Tibial nerve (tissue), 3 donors: ENCODE results near the gene FYB1.

ENCODE experiments used
- POLR2A ChIP-seq, 2 donors: fragments of 450-650 bp; IDR thresholded peaks; one replicate each; pipeline ENCODE4 v1.6.1; 2017; ENCODE audit warnings: antibody characterized with exemption in 2 of 2, mild to moderate bottlenecking in 2 of 2, moderate library complexity in 2 of 2
- TF ChIP-seq, protein P1 (sequence below), 5 experiments: fragments of 200-600 bp in 3 of 5; fragments of 450-650 bp in 2 of 5; sonication (generic) in 3 of 5; IDR thresholded peaks; one replicate each; pipeline ENCODE4 v1.5.1; 2016 to 2019; ENCODE audit warnings: antibody characterized with exemption in 5 of 5, mild to moderate bottlenecking in 3 of 5, moderate library complexity in 2 of 5

DNA sequence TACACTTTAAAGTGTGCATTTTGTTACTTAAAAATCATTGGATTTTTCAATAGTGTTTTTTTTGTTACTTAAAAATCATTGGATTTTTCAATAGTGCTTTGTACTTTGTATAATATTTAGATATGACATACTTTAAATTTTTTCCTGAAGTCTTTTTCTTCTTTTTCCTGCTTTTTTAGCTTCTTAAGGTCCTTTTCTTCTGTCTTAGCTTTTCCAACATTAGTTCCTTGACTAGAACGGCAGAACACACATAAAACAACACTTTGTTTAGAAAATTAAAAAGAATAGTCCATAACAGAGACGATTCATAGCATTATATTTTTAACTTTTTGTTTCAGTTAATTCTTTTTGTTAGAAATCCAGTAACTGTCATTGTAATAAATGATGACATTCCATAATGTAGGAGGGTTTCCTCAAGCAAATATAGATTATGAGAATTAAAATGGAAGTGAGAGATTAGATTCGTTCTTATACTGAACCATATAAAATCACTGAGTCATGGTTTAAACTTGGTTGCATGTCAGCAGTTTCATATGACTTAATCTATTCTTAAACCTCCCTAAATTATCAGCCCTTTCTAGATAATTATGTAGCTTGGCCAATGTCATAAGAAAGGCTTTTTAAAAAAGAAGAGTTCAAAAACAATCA lies 99.8 kb downstream of the FYB1 start:
- TF ChIP-seq, protein P1, sequence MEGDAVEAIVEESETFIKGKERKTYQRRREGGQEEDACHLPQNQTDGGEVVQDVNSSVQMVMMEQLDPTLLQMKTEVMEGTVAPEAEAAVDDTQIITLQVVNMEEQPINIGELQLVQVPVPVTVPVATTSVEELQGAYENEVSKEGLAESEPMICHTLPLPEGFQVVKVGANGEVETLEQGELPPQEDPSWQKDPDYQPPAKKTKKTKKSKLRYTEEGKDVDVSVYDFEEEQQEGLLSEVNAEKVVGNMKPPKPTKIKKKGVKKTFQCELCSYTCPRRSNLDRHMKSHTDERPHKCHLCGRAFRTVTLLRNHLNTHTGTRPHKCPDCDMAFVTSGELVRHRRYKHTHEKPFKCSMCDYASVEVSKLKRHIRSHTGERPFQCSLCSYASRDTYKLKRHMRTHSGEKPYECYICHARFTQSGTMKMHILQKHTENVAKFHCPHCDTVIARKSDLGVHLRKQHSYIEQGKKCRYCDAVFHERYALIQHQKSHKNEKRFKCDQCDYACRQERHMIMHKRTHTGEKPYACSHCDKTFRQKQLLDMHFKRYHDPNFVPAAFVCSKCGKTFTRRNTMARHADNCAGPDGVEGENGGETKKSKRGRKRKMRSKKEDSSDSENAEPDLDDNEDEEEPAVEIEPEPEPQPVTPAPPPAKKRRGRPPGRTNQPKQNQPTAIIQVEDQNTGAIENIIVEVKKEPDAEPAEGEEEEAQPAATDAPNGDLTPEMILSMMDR (IDR thresholded peaks at IDR 0.05): no peak
- no peak for TF ChIP-seq POLR2A (IDR thresholded peaks at IDR 0.05)
